Measurements from ENCODE around the gene CLMN. TPM values are rescaled to one million over a fixed set of nuclear protein-coding genes. Genes with fewer than 3 reads are reported as not detected.

Gene CLMN
- total and polyA plus RNA-seq, 2 donors = 0.71 to 1.9 TPM

DNA sequence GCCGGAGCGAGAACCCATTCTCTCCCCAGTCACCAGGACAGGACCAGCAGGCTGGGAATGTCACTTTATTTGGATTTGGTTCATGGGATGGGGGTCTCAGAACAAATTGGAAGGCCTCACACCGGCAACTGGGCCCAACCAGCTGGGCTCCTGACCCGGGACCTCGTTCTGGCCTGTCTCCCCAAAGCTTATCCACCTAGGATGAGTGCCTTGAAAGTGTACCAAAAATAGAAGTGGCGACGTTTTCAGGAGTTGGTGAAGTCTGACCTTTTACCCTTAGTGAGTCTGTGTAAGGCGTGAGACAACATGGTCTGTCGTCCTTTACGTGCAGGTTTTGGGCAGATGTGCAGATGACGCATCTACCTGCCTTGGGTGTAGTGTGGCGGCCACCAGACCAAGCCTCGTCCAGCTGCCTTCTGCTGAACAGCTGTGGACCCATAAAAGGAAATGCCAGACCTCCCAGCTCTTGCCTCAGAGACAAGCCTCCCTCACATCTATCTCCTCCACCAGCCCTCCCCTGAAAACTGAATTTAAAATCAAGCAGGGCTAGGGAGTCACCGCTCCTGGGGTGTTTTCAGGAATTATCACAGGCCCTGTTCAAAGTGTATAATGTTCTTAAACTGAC is 36.6 kb upstream of the CLMN start:
- Histone ChIP-seq H3K27me3 (ENCODE audit: control insufficient read depth in 2 of 2, insufficient read depth in 1 of 2, low read length in 1 of 2) (peaks cover 18 to 28% of the 10 kb centered on the region in 2 donors), H3K9me3 (ENCODE audit: control insufficient read depth in 2 of 2, insufficient read depth in 1 of 2, low read length in 1 of 2) (peaks cover 0 to 4% of the 10 kb centered on the region in 2 donors), H3K4me3 (ENCODE audit: low read length in 2 of 2) (no peak overlapping the region), H3K27ac (ENCODE audit: low read depth in 1 of 2, low read length in 1 of 2) (no peak overlapping the region), H3K4me1 (ENCODE audit: control insufficient read depth in 2 of 2, insufficient read depth in 2 of 2, low read length in 2 of 2) (no peaks in the 10 kb centered on the region), H3K36me3 (ENCODE audit: control insufficient read depth in 2 of 2, insufficient read depth in 2 of 2, low read length in 1 of 2) (no peaks in the 10 kb centered on the region)
- 91% methylated on average over 14 of the region's 14 CpGs for WGBS
- no peak for DNase-seq (ENCODE audit: low read depth in 6 of 9, low spot score in 9 of 9)

GRCh38 chr14:95355422-95355821 is 35.7 kb upstream of the CLMN start:
- 85% methylated on average over 3 of the region's 3 CpGs for WGBS
- Histone ChIP-seq H3K27me3 (ENCODE audit: control insufficient read depth in 2 of 2, insufficient read depth in 1 of 2, low read length in 1 of 2) (peaks cover 9 to 19% of the 10 kb centered on the region in 2 donors), H3K36me3 (ENCODE audit: control insufficient read depth in 2 of 2, insufficient read depth in 2 of 2, low read length in 1 of 2) (no peaks in the 10 kb centered on the region), H3K4me3 (ENCODE audit: low read length in 2 of 2) (no peak overlapping the region), H3K9me3 (ENCODE audit: control insufficient read depth in 2 of 2, insufficient read depth in 1 of 2, low read length in 1 of 2) (peaks cover 0 to 4% of the 10 kb centered on the region in 2 donors), H3K4me1 (ENCODE audit: control insufficient read depth in 2 of 2, insufficient read depth in 2 of 2, low read length in 2 of 2) (no peaks in the 10 kb centered on the region), H3K27ac (ENCODE audit: low read depth in 1 of 2, low read length in 1 of 2) (no peak overlapping the region)
- DNase-seq (ENCODE audit: low read depth in 6 of 9, low spot score in 9 of 9) = no peak

GRCh38 chr14:95354834-95355233 is 35.1 kb upstream of the CLMN start:
- Histone ChIP-seq H3K27me3 (ENCODE audit: control insufficient read depth in 2 of 2, insufficient read depth in 1 of 2, low read length in 1 of 2) (peaks cover 4 to 13% of the 10 kb centered on the region in 2 donors), H3K4me3 (ENCODE audit: low read length in 2 of 2) (no peak overlapping the region), H3K36me3 (ENCODE audit: control insufficient read depth in 2 of 2, insufficient read depth in 2 of 2, low read length in 1 of 2) (no peaks in the 10 kb centered on the region), H3K9me3 (ENCODE audit: control insufficient read depth in 2 of 2, insufficient read depth in 1 of 2, low read length in 1 of 2) (peaks cover 0 to 4% of the 10 kb centered on the region in 2 donors), H3K4me1 (ENCODE audit: control insufficient read depth in 2 of 2, insufficient read depth in 2 of 2, low read length in 2 of 2) (no peaks in the 10 kb centered on the region), H3K27ac (ENCODE audit: low read depth in 1 of 2, low read length in 1 of 2) (no peak overlapping the region)
- DNase-seq (ENCODE audit: low read depth in 6 of 9, low spot score in 9 of 9) = no peak

GRCh38 chr14:95353664-95354063 is 34.0 kb upstream of the CLMN start:
- DNase-seq (ENCODE audit: low read depth in 6 of 9, low spot score in 9 of 9) = no peak
- Histone ChIP-seq H3K4me1 (ENCODE audit: control insufficient read depth in 2 of 2, insufficient read depth in 2 of 2, low read length in 2 of 2) (no peaks in the 10 kb centered on the region), H3K9me3 (ENCODE audit: control insufficient read depth in 2 of 2, insufficient read depth in 1 of 2, low read length in 1 of 2) (peaks cover 0 to 4% of the 10 kb centered on the region in 2 donors), H3K27ac (ENCODE audit: low read depth in 1 of 2, low read length in 1 of 2) (no peak overlapping the region), H3K27me3 (ENCODE audit: control insufficient read depth in 2 of 2, insufficient read depth in 1 of 2, low read length in 1 of 2) (peaks cover 0 to 4% of the 10 kb centered on the region in 2 donors), H3K4me3 (ENCODE audit: low read length in 2 of 2) (no peak overlapping the region), H3K36me3 (ENCODE audit: control insufficient read depth in 2 of 2, insufficient read depth in 2 of 2, low read length in 1 of 2) (no peaks in the 10 kb centered on the region)
- 59% methylated on average over 9 of the region's 9 CpGs for WGBS

GRCh38 chr14:95353007-95353406 is 33.3 kb upstream of the CLMN start:
- H3K36me3 ChIP-seq (ENCODE audit: control insufficient read depth in 2 of 2, insufficient read depth in 2 of 2, low read length in 1 of 2) = no peaks in the 10 kb centered on the region
- no peak for DNase-seq (ENCODE audit: low read depth in 6 of 9, low spot score in 9 of 9)
- no peaks in the 10 kb centered on the region for H3K4me1 ChIP-seq (ENCODE audit: control insufficient read depth in 2 of 2, insufficient read depth in 2 of 2, low read length in 2 of 2)
- peaks cover 0 to 2% of the 10 kb centered on the region in 2 donors for H3K27me3 ChIP-seq (ENCODE audit: control insufficient read depth in 2 of 2, insufficient read depth in 1 of 2, low read length in 1 of 2)
- 97% methylated on average over 1 of the region's 1 CpG for WGBS
- no peak overlapping the region for H3K27ac ChIP-seq (ENCODE audit: low read depth in 1 of 2, low read length in 1 of 2)
- H3K4me3 ChIP-seq (ENCODE audit: low read length in 2 of 2) = no peak overlapping the region
- H3K9me3 ChIP-seq (ENCODE audit: control insufficient read depth in 2 of 2, insufficient read depth in 1 of 2, low read length in 1 of 2) = peaks cover 0 to 4% of the 10 kb centered on the region in 2 donors

DNA sequence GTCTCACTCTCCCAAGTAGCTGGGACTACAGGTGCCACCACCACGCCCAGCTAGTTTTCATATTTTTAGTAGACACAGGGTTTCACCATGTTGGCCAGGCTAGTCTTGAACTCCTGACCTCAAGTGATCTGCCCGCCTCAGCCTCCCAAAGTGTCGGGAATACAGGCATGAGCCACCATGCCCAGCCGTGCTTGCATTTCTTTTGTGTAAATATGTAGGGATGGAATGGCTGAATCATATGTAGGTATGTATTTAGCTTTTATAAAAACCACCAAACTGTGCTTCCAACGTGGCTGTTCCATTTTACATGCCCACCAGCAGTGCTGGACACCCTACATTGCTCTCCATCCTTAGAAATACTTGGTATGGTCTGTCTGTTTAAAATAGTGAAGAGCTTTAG is 32.8 kb upstream of the CLMN start:
- no peaks in the 10 kb centered on the region for H3K36me3 ChIP-seq (ENCODE audit: control insufficient read depth in 2 of 2, insufficient read depth in 2 of 2, low read length in 1 of 2)
- H3K4me1 ChIP-seq (ENCODE audit: control insufficient read depth in 2 of 2, insufficient read depth in 2 of 2, low read length in 2 of 2) = no peaks in the 10 kb centered on the region
- H3K4me3 ChIP-seq (ENCODE audit: low read length in 2 of 2) = no peak overlapping the region
- H3K27ac ChIP-seq (ENCODE audit: low read depth in 1 of 2, low read length in 1 of 2) = no peak overlapping the region
- peaks cover 0 to 4% of the 10 kb centered on the region in 2 donors for H3K9me3 ChIP-seq (ENCODE audit: control insufficient read depth in 2 of 2, insufficient read depth in 1 of 2, low read length in 1 of 2)
- peaks cover 0 to 2% of the 10 kb centered on the region in 2 donors for H3K27me3 ChIP-seq (ENCODE audit: control insufficient read depth in 2 of 2, insufficient read depth in 1 of 2, low read length in 1 of 2)
- 89% methylated on average over 5 of the region's 5 CpGs for WGBS
- no peak for DNase-seq (ENCODE audit: low read depth in 6 of 9, low spot score in 9 of 9)

DNA sequence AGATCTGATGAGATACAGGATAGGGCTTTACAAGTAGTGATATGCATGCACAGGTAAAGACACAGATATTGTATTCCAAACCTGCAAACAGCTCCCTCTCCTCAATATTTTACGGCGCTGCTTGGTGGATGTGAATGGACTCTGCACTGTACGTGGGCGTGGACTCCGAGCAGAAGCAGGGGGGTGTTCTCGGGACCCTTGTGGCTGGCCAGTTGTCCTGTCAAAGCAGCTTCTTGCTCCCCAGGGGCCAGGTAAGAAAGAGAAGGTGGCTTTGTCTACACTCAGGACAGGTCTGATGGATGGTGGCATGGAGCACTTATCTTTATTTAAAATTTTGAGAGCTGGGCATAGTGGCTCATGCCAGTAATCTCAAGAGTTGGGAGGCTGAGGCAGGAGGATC is 29.5 kb upstream of the CLMN start:
- Histone ChIP-seq H3K36me3 (ENCODE audit: control insufficient read depth in 2 of 2, insufficient read depth in 2 of 2, low read length in 1 of 2) (no peaks in the 10 kb centered on the region), H3K4me3 (ENCODE audit: low read length in 2 of 2) (no peak overlapping the region), H3K9me3 (ENCODE audit: control insufficient read depth in 2 of 2, insufficient read depth in 1 of 2, low read length in 1 of 2) (peaks cover 0 to under 1% of the 10 kb centered on the region in 2 donors), H3K27ac (ENCODE audit: low read depth in 1 of 2, low read length in 1 of 2) (no peak overlapping the region), H3K27me3 (ENCODE audit: control insufficient read depth in 2 of 2, insufficient read depth in 1 of 2, low read length in 1 of 2) (peaks cover 0 to 4% of the 10 kb centered on the region in 2 donors), H3K4me1 (ENCODE audit: control insufficient read depth in 2 of 2, insufficient read depth in 2 of 2, low read length in 2 of 2) (no peaks in the 10 kb centered on the region)
- 96% methylated on average over 6 of the region's 6 CpGs for WGBS
- DNase-seq (ENCODE audit: low read depth in 6 of 9, low spot score in 9 of 9) = no peak

GRCh38 chr14:95348395-95349080 is 28.8 kb upstream of the CLMN start:
- no peak overlapping the region for H3K4me3 ChIP-seq (ENCODE audit: low read length in 2 of 2)
- peaks cover 0 to 4% of the 10 kb centered on the region in 2 donors for H3K27me3 ChIP-seq (ENCODE audit: control insufficient read depth in 2 of 2, insufficient read depth in 1 of 2, low read length in 1 of 2)
- H3K4me1 ChIP-seq (ENCODE audit: control insufficient read depth in 2 of 2, insufficient read depth in 2 of 2, low read length in 2 of 2) = no peaks in the 10 kb centered on the region
- no peaks in the 10 kb centered on the region for H3K9me3 ChIP-seq (ENCODE audit: control insufficient read depth in 2 of 2, insufficient read depth in 1 of 2, low read length in 1 of 2)
- DNase-seq (ENCODE audit: low read depth in 6 of 9, low spot score in 9 of 9) = no peak
- WGBS = 89% methylated on average over 10 of the region's 10 CpGs
- H3K27ac ChIP-seq (ENCODE audit: low read depth in 1 of 2, low read length in 1 of 2) = no peak overlapping the region
- H3K36me3 ChIP-seq (ENCODE audit: control insufficient read depth in 2 of 2, insufficient read depth in 2 of 2, low read length in 1 of 2) = no peaks in the 10 kb centered on the region

DNA sequence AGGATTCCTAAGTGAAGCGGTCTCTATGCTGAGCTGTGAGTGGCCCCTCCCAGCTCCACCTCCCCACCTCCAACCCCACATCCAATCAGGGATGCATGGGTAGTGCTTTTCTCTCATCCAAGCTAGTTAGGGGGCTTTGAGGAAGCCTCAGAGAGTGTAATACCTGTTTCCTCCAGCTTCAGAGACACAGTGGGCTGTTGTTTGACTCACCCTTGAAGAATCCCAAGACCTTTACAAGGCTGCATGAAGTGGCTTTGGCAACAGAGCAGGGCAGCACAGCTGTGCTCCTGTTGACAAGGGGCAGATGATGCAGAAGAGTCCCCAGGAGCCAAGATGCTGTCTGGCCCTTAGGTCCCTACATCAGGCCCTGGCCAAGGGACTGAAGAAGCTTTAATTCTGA is 27.1 kb upstream of the CLMN start:
- Histone ChIP-seq H3K27ac (ENCODE audit: low read depth in 1 of 2, low read length in 1 of 2) (no peak overlapping the region), H3K4me3 (ENCODE audit: low read length in 2 of 2) (no peak overlapping the region), H3K4me1 (ENCODE audit: control insufficient read depth in 2 of 2, insufficient read depth in 2 of 2, low read length in 2 of 2) (no peaks in the 10 kb centered on the region), H3K36me3 (ENCODE audit: control insufficient read depth in 2 of 2, insufficient read depth in 2 of 2, low read length in 1 of 2) (no peaks in the 10 kb centered on the region), H3K9me3 (ENCODE audit: control insufficient read depth in 2 of 2, insufficient read depth in 1 of 2, low read length in 1 of 2) (no peaks in the 10 kb centered on the region), H3K27me3 (ENCODE audit: control insufficient read depth in 2 of 2, insufficient read depth in 1 of 2, low read length in 1 of 2) (peaks cover 0 to 4% of the 10 kb centered on the region in 2 donors)
- 97% methylated on average over 1 of the region's 1 CpG for WGBS
- no peak for DNase-seq (ENCODE audit: low read depth in 6 of 9, low spot score in 9 of 9)
